HL-60/S4 treated with retinoic acid at 250 ng/mL for 4 days and 3 days (cell line): Measurements from ENCODE around the gene OR2F2.

ENCODE experiments used
- in situ Hi-C: fragments of 300-500 bp; cut with MboI; formaldehyde crosslinking; loops from 2 replicates; pipeline ENCODE4 v1.7.0; 2022; ENCODE audit warnings: low sequenced_read_pairs

The OR2F2 gene

GRCh38 chr7:143975617-143976016, 40.6 kb downstream of the OR2F2 start:
- in situ Hi-C loops, result no loop called here

DNA sequence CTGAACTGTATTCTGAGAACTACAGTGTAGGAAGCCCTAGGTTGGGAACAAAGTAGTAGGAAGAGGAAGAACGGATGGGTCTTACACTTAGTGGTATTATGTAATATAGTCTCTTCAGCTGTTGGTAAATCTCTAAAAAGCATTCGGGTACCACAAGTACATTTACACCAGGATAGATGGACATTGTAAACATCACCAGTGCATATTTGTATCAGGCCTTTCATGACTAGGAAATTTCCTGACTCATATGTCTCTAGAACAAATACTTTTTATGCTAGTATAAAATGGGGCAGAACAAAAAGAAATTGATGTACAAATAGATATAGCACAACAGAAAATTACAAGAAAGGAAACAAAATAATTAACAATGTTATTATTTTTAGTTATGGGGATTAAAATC, 43.6 kb downstream of the OR2F2 start:
- in situ Hi-C loops, result no loop called here

DNA sequence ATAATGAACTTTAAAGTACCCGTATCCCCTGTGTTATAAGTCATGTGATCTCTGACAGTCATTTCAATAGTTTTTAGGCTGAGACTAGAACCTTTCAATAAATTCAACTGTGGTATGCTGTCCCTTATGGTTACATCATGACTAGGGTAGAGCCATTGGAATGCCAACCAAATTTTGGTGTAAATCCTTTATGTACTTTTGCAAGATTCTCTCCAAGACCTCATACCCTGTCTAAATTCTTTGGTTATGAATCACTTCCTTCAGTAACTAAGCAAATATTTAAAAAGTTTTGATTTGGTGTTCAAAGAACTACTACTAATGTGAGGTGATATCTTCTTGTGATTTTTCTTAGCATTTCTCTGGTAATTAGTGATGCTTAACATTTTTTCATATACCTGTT, 44.3 kb downstream of the OR2F2 start:
- in situ Hi-C loops, result no loop called here

- in situ Hi-C loops, result no loop called here
Measured at GRCh38 chr7:143979998-143980397, 45.0 kb downstream of the OR2F2 start.

- in situ Hi-C loops, result no loop called here
Measured at GRCh38 chr7:143980746-143981510, 45.9 kb downstream of the OR2F2 start.

- in situ Hi-C loops, result no loop called here
Measured at GRCh38 chr7:143983960-143984359, 48.9 kb downstream of the OR2F2 start.
